Smooth muscle cell (in vitro differentiated cells): ENCODE measurements around the gene STKLD1. TPM values are rescaled to one million over a fixed set of nuclear protein-coding genes. Genes with fewer than 3 reads are reported as not detected.
"Not testable (repeated sequence)": the region's sequence is repeated elsewhere in the genome, so short reads cannot be mapped to it uniquely, and the experiment has no call there.

Experiments
- DNase-seq: peaks from one replicate; lab custom pipeline; 2025; ENCODE audit not compliant: unreplicated experiment; lab: John Stamatoyannopoulos, UW
- H2AFZ ChIP-seq: fragments of 200-600 bp; sonication (generic); 2 replicates; pipeline ENCODE4 v1.6.0; 2016; ENCODE audit warnings: antibody characterized with exemption, low read depth, mild to moderate bottlenecking
- H3F3A ChIP-seq: fragments of 200-600 bp; sonication (generic); 2 replicates; pipeline ENCODE4 v1.6.0; 2017; ENCODE audit warnings: antibody characterized with exemption, low read depth
- H3K27ac ChIP-seq: fragments of 200-600 bp; sonication (generic); 2 replicates; pipeline ENCODE4 v1.5.1; 2016; ENCODE audit warnings: low read depth, mild to moderate bottlenecking
- H3K27me3 ChIP-seq: fragments of 200-600 bp; sonication (generic); 2 replicates; pipeline ENCODE4 v1.6.1; 2016; ENCODE audit warnings: low read depth, mild to moderate bottlenecking
- H3K36me3 ChIP-seq: fragments of 200-600 bp; sonication (generic); 2 replicates; pipeline ENCODE4 v1.5.1; 2016; ENCODE audit warnings: low read depth
- H3K4me1 ChIP-seq: fragments of 200-600 bp; sonication (generic); 2 replicates; pipeline ENCODE4 v1.5.1; 2016; ENCODE audit warnings: low read depth
- H3K4me2 ChIP-seq: fragments of 200-600 bp; sonication (generic); 2 replicates; pipeline ENCODE4 v1.6.0; 2016; ENCODE audit warnings: mild to moderate bottlenecking
- H3K4me3 ChIP-seq: fragments of 200-600 bp; sonication (generic); 2 replicates; pipeline ENCODE4 v1.5.1; 2016; ENCODE audit warnings: mild to moderate bottlenecking
- H3K79me2 ChIP-seq: fragments of 200-600 bp; sonication (generic); 2 replicates; pipeline ENCODE4 v1.6.0; 2016; ENCODE audit warnings: low read depth, mild to moderate bottlenecking
- H3K9ac ChIP-seq: fragments of 200-600 bp; sonication (generic); 2 replicates; pipeline ENCODE4 v1.6.0; 2016; ENCODE audit warnings: low read depth
- H3K9me3 ChIP-seq: fragments of 200-600 bp; sonication (generic); replicated peaks from 2 replicates; pipeline ENCODE4 v1.5.1; 2016; ENCODE audit warnings: low read depth
- H4K20me1 ChIP-seq: fragments of 200-600 bp; sonication (generic); 2 replicates; pipeline ENCODE4 v1.6.0; 2016; ENCODE audit warnings: low read depth
- CTCF ChIP-seq: fragments of 200-600 bp; sonication (generic); IDR thresholded peaks from 2 replicates; pipeline ENCODE4 v1.5.1; 2017; ENCODE audit warnings: borderline replicate concordance, mild to moderate bottlenecking, antibody characterized with exemption; ENCODE audit not compliant: insufficient read depth, poor library complexity, severe bottlenecking
- WGBS: methylation state at CpG from one replicate; pipeline ENCODE4 v1.1.7; 2016; ENCODE audit warnings: low lambda C conversion rate; 5-methylcytosine and 5-hydroxymethylcytosine counted together
- polyA plus RNA-seq: library from polyadenylated mRNA; unstranded; fragments of >200 nt; fragmentation: Nextera tagmentation; extraction: Ambion mirVana; gene quantifications from 2 replicates; pipeline ENCODE4 v1.2.1, GENCODE V29; 2016
- total RNA-seq: library from RNA; depleted of rRNA; stranded (reverse); fragments of >200 nt; gene quantifications from 2 replicates; pipeline ENCODE4 v1.2.3, GENCODE V29; 2014

The STKLD1 gene
- total and polyA plus RNA-seq, 2 experiments from 2014 or later: 0.90 to 2.7 TPM

GRCh38 chr9:133329306-133330156 is 46.6 kb upstream of the STKLD1 start:
- not testable (repeated sequence) for H3K27ac ChIP-seq, H3K4me1 ChIP-seq, H3K79me2 ChIP-seq, H3K27me3 ChIP-seq, H3K9me3 ChIP-seq, H3K36me3 ChIP-seq, H2AFZ ChIP-seq, H3F3A ChIP-seq, H3K4me2 ChIP-seq, DNase-seq, H3K9ac ChIP-seq, H3K4me3 ChIP-seq, H4K20me1 ChIP-seq
- 52% methylated on average over 21 of the region's 21 CpGs for WGBS
- peak; percentile 68 for TF ChIP-seq CTCF

- H3F3A ChIP-seq: peaks cover 7% of the 10 kb centered on the region
- no peaks in the 10 kb centered on the region for H3K36me3 ChIP-seq
- no peaks in the 10 kb centered on the region for H3K27me3 ChIP-seq
- H3K4me1 ChIP-seq: peaks cover 7% of the 10 kb centered on the region
- DNase-seq: no peak
- no peak overlapping the region for H3K9ac ChIP-seq
- no peak overlapping the region for H2AFZ ChIP-seq
- 96% methylated on average over 19 of the region's 19 CpGs for WGBS
- no peak overlapping the region for H3K27ac ChIP-seq
- peaks cover 21% of the 10 kb centered on the region for H3K79me2 ChIP-seq
- H3K4me3 ChIP-seq: no peak overlapping the region
- no peaks in the 10 kb centered on the region for H3K9me3 ChIP-seq
- H4K20me1 ChIP-seq: peaks cover 16% of the 10 kb centered on the region
- H3K4me2 ChIP-seq: no peak overlapping the region
- TF ChIP-seq CTCF: no peak
Measured at GRCh38 chr9:133331221-133331620, 44.9 kb upstream of the STKLD1 start.

- no peak for TF ChIP-seq CTCF
- H3K9me3 ChIP-seq: no peaks in the 10 kb centered on the region
- H3K79me2 ChIP-seq: peaks cover 21% of the 10 kb centered on the region
- no peak overlapping the region for H3K9ac ChIP-seq
- no peaks in the 10 kb centered on the region for H3K27me3 ChIP-seq
- no peak for DNase-seq
- WGBS: 94% methylated on average over 53 of the region's 57 CpGs
- H3K27ac ChIP-seq: no peak overlapping the region
- H3K4me2 ChIP-seq: no peak overlapping the region
- H2AFZ ChIP-seq: no peak overlapping the region
- H4K20me1 ChIP-seq: peaks cover 16% of the 10 kb centered on the region
- H3K4me1 ChIP-seq: peaks cover 7% of the 10 kb centered on the region
- no peaks in the 10 kb centered on the region for H3K36me3 ChIP-seq
- H3K4me3 ChIP-seq: no peak overlapping the region
- H3F3A ChIP-seq: peaks cover 7% of the 10 kb centered on the region
Measured at GRCh38 chr9:133331641-133332380, 44.4 kb upstream of the STKLD1 start.
